SK-N-MC (cell line): ENCODE data around the gene CACNA1C.

Source experiments
- EZH2 ChIP-seq: fragments of 200-600 bp; sonication (generic); IDR thresholded peaks from one replicate; pipeline ENCODE4 v1.6.1; 2017; ENCODE audit warnings: antibody characterized with exemption
- FOXP2 ChIP-seq: optimal IDR thresholded peaks from 2 replicates; pipeline ENCODE3; 2011; ENCODE audit warnings: mild to moderate bottlenecking, moderate library complexity; ENCODE audit not compliant: insufficient read depth; ENCODE audit errors: extremely low read length, control extremely low read depth
- POLR2AphosphoS5 ChIP-seq: IDR thresholded peaks from 2 replicates; pipeline ENCODE4 v1.6.1; 2012; ENCODE audit warnings: mild to moderate bottlenecking, low read depth, low read length, borderline replicate concordance

DNA sequence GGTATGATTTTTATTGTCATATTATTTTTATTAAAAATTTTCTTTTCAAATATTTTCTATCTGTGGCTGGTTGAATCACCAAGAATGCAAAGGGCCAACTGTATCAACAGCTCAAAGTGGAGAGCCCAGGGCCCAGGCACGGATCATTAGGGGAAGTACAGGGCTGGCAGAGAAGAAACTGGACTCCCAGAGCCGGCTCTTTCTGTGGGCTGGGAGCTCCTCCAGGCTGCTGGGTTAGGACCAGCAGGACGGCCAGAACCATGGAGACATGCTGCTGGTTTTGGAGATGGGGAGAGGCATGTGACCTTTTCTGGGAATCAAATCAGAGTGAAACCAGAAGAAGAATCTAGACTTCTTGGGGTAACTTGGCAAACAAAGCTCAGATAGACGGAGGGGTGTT, 220.5 kb downstream of the CACNA1C start:
- TF ChIP-seq EZH2 (no peak), POLR2AphosphoS5 (no peak), FOXP2 (no peak)
